ENCODE results near the gene MACROD2.

Gene MACROD2

DNA sequence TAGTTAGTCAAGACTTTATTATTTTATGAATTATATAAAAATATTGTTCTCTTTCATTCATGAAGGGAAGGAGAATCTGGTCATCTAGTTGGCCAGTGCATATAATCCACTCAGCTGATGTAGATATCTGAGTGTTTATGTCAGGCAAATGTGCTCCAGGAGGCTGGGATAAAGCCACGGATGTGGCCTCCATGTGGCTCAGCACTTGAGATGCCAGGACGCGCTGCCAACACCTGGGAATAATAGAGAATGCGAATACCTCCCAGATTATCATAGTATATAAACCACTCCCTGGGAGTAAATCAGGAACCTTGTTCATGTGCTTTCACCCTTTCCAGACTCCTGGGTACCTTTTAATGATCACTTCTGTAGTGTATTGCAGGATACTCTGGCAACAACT is 1571.9 kb downstream of the MACROD2 start:
- DNase-seq: no peak

DNA sequence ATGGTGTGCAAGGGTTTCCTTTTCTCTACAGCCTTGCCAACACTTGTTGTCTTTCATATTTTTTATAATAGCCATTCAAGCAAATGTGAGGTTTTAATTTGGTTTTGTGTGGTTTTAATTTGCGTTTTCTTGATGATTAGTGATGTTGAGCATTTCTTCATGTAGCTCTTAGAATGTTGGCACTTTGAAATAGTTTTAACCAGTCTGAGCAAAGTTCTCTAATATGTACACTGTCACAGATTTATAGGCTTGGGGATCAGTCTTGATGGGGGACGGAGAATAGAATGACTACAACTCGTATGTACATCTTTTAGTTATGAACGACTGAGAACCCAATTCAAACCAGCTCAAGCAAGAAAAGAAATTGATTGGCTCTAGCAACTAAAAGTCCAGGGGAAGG is 1574.8 kb downstream of the MACROD2 start:
- no peak for DNase-seq

DNA sequence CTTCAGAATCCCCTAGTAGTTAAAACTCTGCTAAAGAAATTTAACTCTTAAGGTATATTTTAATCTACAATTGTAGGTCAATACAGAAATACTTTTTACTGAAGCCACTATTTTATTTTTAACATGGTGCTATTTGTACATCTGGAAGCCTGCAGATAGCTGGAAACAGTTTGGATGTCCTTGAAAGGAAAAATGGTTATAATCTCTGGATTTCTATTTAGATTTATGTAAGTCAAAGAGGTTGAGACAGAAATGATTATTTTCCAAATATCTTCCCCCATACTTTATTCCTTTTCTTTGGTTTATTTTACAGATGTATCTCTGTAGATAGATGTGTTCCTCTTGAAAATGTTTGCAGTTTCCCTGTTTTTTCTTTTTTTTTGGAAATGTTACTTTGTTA is 1575.7 kb downstream of the MACROD2 start:
- DNase-seq: no peak

DNA sequence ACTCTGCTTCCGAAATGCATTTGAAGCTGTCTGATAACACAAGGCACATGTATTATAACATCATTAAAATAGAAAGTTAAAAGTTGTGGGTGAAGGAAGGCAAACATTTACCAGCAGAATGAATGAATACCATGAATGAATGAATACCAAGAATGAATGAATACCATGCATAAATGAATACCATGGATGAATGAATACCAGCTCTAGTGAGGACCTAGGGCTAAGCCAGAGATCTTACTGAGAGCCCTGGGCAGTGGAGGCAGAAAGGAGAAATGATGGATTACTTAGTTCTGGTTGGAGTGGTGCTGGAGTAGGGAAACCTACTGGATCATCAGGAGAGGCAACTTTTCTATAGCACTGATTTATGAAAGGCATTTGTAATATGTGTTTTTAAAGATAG is 1579.9 kb downstream of the MACROD2 start:
- DNase-seq: no peak

DNA sequence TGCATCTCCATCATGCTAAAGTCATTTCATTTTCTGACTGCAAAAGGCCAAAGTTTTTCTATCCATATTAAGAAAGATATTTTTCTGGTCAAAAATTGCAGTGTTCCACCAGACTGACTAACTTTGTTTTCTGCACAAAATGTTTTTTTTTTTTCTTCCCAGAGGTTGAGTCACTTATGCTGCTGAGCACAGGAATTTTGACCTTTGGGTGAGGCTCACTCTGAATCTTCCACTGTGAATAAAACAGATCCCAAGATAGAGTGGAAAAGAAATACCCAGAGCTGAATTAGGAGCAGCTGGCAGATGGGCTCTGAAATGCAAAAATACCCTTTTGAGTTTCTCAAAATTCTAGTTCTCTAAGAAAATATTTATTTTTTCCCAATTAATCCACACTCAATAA is 1581.1 kb downstream of the MACROD2 start:
- DNase-seq: no peak

DNA sequence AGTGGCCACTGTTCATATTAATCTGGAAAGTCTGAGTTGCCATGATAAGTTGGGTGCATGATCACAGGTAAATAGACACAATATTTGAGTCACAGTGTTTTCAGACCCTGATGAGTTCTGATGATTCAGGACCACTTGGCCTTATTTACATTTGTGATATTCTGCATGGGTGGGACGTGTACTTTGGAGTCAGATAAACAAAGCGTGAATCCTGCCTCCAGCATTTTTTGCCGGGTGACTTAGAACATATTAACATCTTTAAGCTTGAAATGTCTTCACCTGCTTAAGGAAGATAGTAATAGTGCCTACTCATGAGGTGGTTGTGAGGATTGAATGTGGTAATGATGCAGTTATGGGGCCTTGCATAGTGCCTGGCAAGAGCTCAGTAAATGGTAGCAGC is 1582.8 kb downstream of the MACROD2 start:
- DNase-seq: no peak

DNA sequence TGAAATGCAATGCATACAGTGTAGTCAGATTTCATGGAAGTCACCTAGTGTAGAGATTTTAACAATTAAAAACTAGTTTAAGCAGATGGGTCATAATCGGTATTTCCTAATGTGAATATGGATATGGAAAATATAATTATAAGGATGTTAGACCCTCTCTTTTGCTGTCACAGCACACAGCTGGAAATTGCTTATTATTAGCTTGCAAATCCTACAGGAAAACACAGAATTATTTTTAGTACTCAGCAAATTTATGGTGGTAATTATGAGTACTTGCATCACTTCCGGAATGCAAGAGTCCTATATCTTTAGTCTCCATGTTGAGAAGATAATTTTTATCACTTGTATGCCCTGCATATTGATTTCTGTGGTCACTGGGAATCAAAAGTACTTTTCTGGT is 1584.4 kb downstream of the MACROD2 start:
- no peak for DNase-seq

DNA sequence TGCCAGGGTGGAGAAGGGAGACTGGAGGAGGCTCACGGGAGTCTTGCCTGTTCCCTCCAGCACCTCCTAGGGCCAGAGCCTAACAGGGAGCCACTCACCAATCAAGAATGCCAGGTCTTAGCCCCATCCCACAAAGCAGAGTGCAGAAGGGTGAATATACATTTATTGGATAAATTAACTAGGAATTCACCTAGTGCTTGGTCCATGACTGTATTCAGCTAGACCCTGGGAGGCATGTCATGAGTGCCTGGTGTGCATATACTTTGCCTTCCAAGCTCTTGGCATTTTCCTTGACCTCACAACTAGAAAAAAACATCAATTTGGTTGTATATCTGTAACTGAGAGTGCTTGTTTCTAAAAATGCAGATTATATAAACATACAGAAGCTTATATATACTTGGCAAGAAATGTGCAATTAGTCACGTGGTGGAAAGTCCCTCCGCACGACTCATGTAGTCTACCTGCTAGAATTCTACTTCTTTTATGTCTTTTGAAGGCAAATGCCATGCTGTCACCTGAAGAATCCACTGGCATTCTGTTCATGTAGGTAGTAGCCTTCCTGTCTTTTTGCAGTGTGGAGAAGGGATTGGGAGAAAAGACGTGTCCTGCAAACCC is 1586.9 kb downstream of the MACROD2 start:
- no peak for DNase-seq

DNA sequence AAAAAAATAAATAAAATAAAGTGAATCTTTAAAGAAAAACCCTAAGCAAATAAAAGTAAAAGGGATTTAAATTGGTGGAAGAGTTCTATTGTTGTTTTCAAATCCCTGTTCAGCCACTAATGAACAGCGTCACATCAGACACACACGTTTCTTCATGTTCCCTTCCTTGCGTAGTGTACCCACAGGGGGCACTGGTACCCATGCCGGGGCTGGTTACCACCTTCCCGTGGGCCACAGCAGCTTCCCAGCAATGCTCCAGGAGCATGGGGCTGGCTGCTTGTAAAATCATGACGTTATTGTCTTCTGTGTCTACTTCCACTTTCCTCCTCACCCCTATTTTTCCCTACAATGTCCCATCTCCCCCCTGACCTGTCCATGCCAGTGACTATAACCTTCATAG is 1589.2 kb downstream of the MACROD2 start:
- no peak for DNase-seq

DNA sequence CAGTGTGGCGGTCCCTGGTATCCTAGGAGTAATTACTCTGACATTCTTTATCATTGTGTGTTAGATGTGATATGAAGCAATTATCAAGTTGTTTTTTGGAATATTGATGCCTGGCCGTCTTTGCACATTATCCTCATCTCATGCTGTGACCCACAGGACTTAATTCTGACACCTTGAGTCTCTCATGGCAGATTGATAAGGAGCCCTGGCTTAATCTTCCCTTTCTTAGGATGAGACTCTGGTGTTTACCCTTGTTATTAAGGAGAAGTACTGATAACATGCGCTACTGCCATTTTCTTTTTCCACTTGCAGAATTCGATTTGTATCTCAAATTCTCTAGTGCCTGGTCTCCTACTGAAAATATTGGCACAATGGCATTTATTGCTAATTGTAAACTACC is 1597.8 kb downstream of the MACROD2 start:
- no peak for DNase-seq

DNA sequence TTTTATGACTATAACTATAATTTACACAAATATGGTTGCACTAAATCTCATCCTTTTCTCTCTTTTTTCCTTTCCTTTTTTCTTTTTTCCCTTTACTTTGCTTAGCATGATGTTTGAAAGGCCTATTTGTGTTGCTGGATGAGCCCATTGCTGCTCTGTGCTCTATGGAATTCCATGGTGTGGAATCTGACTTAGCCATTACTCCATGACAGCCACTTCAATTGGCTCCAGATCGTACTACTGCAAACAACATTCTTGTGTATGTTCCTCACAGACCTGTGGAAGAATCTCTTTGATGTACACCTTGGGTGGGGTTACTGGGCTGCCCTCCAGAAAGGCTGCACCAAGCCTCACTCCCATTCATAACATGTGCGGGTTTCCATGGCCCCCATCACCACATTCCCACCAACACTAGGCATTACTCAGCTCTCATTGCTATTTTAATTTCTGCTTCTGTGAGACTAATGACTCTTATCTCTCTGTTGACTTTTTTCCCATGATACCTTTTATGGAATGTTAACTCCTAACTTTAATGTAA is 1598.9 kb downstream of the MACROD2 start:
- DNase-seq: no peak

DNA sequence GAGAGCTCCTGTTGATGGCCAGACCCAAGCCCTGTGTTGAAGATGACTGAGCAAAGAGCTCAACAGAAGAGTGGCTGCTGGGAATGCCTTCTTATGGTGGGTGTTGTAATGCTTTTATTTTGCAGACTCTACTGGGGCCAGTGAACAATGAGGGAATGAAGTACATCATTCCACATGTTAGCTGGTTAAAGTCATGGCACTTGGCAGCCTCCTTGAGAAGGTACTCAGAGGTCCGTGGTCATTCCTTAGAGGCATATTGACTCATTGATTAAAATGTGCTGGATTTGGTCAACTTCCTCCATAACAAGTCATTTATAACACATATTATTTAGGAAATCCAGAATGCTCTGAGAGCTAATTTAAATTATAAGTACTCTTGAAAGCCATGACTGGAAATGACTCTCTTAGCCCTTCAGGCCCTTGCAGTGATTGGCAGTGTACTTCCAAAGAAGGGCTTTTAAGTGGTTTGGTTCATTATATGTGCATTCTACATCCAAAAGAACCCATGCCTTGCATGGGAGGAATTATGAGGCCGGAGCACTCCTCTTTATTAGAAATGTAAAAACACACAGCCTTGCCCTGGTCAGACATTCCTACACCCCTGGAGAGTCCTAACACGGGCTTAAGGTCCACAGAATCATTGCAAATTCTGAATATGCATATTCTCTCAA is 1601.0 kb downstream of the MACROD2 start:
- no peak for DNase-seq

DNA sequence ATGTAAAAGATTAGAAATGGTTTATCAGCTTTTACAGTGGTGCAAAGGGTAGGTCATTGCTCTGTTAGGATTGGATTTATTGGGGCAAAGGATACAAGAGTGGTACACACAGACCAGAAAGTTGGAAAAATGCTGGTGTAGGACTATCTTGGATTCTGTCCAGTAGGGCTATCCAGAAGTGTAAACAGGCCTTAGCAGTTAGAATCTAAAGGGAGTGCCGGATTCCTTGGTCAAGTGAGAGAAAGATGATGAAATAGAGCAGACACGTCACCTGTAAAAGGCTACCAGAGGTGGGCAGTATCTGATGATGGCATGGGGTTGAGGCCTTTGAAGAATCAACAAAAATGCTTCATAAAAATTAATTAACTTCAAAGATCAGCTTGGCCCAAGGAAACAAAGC is 1602.0 kb downstream of the MACROD2 start:
- DNase-seq: no peak

DNA sequence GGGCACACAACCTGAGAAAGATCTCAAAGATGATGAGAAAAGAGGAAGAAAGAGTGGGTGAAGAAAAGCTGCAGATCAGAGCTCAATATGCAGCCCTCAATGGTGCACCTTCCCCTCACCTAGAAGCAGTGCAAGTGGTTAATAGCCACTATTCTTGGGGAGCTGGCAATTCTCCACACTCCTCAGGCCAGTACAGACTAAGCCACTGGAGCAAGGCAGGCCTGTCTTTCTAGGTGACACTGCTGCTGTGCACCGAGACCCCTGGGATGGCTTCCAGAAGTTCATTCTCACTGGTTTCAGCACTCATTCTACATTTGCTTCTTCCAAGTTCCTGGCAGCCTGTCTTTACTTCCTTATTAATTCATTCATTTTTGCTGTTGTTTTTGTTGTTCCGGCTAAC is 1604.6 kb downstream of the MACROD2 start:
- no peak for DNase-seq

DNA sequence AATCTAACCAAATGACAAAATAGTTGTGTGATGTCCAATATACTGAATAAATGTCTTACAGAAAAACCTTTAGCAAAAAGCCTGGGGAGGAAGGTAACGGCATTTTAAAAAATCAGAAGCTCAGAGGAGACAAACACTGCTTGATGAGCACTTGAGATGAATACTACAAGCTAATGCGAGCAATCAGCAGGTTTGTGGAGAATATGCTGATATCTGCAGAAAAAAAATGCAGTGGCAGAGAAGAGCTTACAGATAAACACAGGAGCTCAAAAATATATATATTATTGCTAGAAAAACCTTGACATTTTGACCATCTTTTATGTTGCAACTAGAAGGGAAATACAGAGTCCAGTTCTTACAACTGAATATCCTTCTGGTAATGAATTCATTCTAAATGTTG is 1605.2 kb downstream of the MACROD2 start:
- no peak for DNase-seq

DNA sequence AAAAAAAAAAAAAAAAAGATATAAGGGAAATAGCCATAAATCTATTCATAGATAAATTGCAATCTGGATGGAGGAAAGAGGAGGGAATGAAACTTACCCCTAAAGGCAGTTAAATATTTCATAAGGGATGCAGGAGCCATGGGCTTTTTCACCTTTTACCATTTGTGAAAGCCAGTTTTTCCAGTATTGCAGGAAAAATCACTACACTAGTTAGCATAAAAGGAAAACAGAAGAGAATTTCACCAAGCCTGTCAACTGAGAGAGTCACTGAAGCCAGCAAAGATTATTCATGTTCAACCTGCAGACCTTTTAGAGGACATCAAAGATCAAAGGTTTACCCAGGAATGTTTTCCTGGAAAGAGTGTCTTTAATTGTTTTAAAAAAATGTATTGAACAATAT is 1608.2 kb downstream of the MACROD2 start:
- no peak for DNase-seq

DNA sequence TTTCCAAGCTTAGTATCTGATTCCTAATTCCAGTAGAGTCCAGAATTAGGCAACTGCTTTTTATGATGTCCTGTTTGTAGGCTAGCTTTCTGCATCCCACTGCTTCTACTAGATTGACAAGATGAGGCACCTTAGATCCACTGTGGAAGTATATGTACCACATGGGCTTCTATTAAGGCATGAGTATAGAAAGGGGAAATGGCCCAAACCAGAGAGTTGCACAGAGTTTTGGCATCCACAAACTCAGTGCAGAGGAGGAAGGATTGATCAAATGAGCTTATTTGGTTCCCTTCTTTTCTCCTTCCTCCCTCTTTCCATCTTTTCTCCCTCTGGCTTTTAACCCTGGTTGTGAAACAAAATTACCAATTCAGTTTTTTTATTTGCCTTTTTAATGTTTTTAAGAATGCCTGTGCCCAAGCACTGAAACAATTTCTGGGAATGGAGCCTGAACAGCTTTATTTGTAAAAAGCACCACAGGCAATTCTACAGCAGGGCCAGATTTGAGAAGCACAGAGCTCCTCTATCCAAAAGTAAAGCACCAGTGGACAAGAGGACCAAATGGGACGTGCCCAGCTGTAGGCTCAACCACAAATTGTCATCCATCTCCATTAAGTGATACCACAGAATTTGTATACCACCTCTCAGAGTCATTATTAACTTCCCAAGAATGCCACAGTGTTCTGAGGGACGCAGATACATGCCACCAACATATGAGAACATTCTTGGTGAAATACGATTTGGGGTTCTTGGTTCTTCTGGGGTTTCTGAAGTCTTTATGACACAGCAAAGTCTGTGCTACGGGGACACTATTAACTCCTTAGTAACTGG is 1608.9 kb downstream of the MACROD2 start:
- no peak for DNase-seq

DNA sequence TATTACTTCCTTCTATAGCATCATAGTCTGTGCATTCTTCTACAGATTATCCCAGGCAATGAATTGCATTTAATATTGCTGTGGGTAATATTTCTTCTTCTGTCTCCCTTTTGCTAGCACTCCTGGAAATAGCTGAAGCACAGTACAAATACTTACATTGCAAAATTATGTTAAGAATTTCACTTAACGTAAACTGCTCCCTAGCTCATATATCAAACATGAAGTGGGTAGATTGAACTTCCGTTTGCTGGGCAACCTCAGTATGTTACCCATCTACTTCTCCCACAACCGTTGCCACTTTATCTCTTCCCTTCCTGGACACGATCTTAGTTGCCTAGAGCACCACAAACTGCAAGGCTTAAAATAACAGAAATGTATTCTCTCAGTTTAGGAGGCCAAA is 1614.6 kb downstream of the MACROD2 start:
- no peak for DNase-seq

DNA sequence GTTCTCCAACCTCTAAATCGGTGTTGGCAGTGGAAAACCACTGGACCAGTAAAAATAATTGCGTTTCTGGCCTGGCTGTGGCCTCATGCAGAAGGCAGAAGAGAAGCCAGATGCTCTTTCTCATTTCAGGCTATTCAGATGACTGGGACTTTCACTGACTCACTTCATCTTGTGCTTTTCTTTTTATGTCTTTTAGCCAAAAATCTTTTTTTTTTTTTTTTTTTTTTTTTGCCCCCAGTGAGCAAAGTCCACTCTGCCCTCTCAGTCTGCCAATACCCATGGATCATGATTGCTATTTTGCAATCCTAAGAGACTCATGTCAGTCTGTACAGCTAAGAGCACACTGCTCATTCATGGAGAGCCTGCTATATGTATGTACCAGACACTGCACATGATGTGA is 1615.5 kb downstream of the MACROD2 start:
- no peak for DNase-seq

DNA sequence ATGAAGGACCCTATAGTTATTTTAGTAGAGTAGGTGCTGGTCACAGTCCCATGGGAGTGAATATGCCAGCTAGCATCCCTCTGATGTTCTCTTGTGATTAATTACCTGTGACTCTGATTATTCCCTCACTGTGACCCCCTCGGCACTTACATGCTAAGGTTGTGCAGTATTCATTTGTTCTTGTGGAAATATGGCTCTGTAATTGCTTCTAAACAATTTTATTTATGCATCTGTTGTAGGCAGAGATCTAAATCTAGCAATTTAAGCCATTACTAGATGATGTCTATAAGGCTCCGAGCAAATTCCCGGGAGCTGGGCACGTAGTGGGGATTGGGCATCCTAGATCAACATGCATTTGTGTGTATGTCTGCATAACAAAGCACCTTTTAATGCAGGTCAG is 1616.2 kb downstream of the MACROD2 start:
- DNase-seq: no peak

DNA sequence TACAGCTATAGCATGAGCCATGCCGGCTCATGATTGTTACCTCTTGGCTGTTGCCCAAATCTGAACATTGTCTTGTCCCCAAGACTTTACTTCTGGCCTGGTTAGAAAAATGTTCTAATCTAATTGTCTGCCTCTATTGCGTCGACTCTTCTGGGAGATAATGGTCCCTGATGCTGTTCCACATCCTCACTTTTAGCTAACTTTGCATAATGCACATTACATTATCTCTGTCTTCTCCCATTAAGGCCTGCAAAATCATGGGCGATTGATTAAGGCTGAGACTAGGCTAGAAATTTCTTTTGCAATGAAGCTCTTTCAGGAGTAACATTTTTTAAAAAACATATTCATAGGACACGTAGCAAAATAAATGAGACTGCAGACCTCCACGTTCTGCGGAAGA is 1616.9 kb downstream of the MACROD2 start:
- no peak for DNase-seq

DNA sequence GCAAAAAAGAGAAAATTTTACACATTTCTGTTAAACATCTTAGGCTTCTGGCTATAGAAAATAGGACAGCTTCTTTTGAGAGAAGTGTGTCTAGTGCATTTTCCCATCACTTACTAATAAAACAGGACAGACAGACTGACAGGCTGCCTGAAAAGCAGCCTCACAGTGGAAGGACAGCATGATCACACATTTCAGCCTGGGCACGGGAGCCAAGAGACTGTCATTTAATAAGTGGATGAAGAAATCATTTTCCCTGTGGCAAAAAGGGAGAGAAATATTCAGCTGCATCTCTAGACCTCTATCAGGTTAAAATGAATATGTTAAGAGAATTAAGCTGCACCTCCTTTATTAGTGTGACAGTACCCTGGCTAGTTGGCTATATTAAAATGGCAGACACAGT is 1617.5 kb downstream of the MACROD2 start:
- DNase-seq: no peak

DNA sequence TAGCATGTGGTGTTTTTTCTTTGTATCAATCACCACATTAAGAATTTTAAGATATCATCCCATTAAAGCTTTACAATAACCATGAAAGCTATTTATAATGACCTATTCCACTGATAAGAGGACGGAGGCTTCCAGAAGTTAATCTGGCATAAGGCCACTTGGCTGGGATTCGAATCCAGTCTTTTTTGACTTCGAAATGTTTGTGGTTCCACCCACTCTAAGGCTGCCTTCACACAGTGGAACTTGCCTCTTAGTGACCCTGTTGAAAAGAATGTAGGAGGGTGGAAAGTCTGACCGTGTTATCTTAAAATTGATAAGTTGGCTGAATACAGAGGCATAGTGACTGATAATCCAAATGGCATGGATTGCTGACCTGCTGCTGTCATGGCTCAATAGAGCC is 1618.2 kb downstream of the MACROD2 start:
- no peak for DNase-seq

DNA sequence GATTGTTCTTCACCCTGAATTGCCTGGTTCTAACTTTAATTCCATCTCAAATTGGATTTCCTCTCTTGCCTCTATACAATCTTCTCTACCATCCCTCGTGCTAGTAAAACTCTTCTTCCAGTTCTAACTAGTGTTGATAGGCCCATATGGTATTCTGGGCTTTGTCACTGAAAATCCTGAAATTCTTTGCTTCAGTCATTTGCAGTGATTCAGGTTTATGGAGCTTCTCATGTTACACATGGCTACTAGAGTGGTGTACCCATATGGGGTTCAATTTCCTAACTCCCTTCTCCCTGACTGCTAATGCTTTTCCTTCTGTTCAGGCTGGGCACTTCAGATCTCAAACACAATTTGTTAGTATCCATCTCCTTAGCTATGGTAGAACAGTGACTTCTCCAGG is 1621.3 kb downstream of the MACROD2 start:
- no peak for DNase-seq
